Measurements from ENCODE around the gene MYL10.
"Not testable (repeated sequence)": the region's sequence is repeated elsewhere in the genome, so short reads cannot be mapped to it uniquely, and the experiment has no call there.

The MYL10 gene

GRCh38 chr7:101617451-101618206 lies 11.5 kb downstream of the MYL10 start:
- DNase-seq = no peak

- no peak for DNase-seq
Measured at GRCh38 chr7:101615446-101615845, 13.7 kb downstream of the MYL10 start.

- DNase-seq = no peak
Measured at GRCh38 chr7:101614939-101615302, 14.2 kb downstream of the MYL10 start.

- no peak for DNase-seq
Measured at GRCh38 chr7:101614098-101614938, 14.8 kb downstream of the MYL10 start.

GRCh38 chr7:101612885-101613515 lies 16.1 kb downstream of the MYL10 start:
- no peak for DNase-seq

GRCh38 chr7:101608772-101609713 lies 20.1 kb downstream of the MYL10 start:
- DNase-seq = no peak

- DNase-seq = no peak
Measured at GRCh38 chr7:101606498-101606923, 22.6 kb downstream of the MYL10 start.

GRCh38 chr7:101605611-101606497 lies 23.2 kb downstream of the MYL10 start:
- DNase-seq = no peak

- not testable (repeated sequence) for DNase-seq
Measured at GRCh38 chr7:101604934-101605332, 24.2 kb downstream of the MYL10 start.

GRCh38 chr7:101604331-101604933 lies 24.7 kb downstream of the MYL10 start:
- no peak for DNase-seq

- peak; percentile 54 for DNase-seq
Measured at GRCh38 chr7:101602484-101603241, 26.4 kb downstream of the MYL10 start.

- no peak for DNase-seq
Measured at GRCh38 chr7:101602082-101602481, 27.0 kb downstream of the MYL10 start.

- no peak for DNase-seq
Measured at GRCh38 chr7:101599787-101600186, 29.3 kb downstream of the MYL10 start.

- DNase-seq = no peak
Measured at GRCh38 chr7:101598986-101599771, 29.9 kb downstream of the MYL10 start.

GRCh38 chr7:101598422-101598985 lies 30.6 kb downstream of the MYL10 start:
- no peak for DNase-seq

GRCh38 chr7:101597941-101598340 lies 31.2 kb downstream of the MYL10 start:
- no peak for DNase-seq

GRCh38 chr7:101596898-101597297 lies 32.2 kb downstream of the MYL10 start:
- DNase-seq = no peak

GRCh38 chr7:101595766-101596537 lies 33.1 kb downstream of the MYL10 start:
- no peak for DNase-seq
